ENCODE data around the gene KCNK3. TPM values are rescaled to one million over a fixed set of nuclear protein-coding genes. Genes with fewer than 3 reads are reported as not detected.

The KCNK3 gene
- total and polyA plus RNA-seq, 2 donors (not counting 3 experiments of a cell fraction or from before 2014, with no cell fraction given), result not detected

DNA sequence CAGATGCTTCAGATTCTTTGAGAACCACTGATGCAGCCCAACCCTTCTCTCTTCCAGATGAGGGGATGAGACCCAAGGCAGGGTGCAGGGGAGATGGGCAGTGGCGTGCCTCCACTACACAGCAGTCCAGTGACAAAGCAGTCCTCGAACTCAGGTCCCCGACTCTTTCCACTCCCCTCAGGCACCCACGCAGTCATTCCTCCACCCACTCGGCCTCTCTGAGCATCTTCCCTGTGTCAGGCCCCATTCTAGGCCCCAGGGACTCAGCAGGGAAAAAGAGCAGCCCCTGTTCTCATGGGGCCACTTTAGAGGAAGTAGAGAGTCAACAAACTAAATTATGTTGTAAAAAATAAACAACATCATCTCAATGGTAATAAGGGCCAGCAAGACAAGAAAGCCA, 15.2 kb downstream of the KCNK3 start:
- CTCF ChIA-PET, result no interaction called here
- H3K9me1 ChIP-seq (replicated peaks; ENCODE audit: control insufficient read depth, extremely low read depth, insufficient read depth, low read length), result no peaks in the 10 kb centered on the region
- H3K4me3 ChIP-seq (replicated peaks in 1 of 3; ENCODE audit: insufficient read depth in 1 of 3, low read depth in 1 of 3, low read length in 3 of 3), result no peak overlapping the region
- no TSS peak for BruUV-seq (replicated peaks)
- DNase-seq (ENCODE audit: low read depth, low spot score) (no peak), FAIRE-seq (no peak)
- peaks cover 0 to 3% of the 10 kb centered on the region in 2 experiments for H3K27me3 ChIP-seq (ENCODE audit: control insufficient read depth in 2 of 2, insufficient read depth in 2 of 2, low read length in 2 of 2)
- H3K4me1 ChIP-seq (ENCODE audit: control insufficient read depth, extremely low read depth, insufficient read depth, low read length), result no peaks in the 10 kb centered on the region
- H2AFZ ChIP-seq (ENCODE audit: low read depth, low read length), result no peak overlapping the region
- no peak overlapping the region for H3K27ac ChIP-seq (ENCODE audit: insufficient read depth, low read depth, low read length)
- H3K79me2 ChIP-seq (ENCODE audit: control insufficient read depth, insufficient read depth, low read length), result no peaks in the 10 kb centered on the region
- intact Hi-C loops (cut with micrococcal nuclease) (no loop called here), dilution Hi-C loops (cut with MboI; ENCODE audit: extremely low pct_ligation_motif_present, low sequenced_read_pairs) (no loop called here)
- H3K9me3 ChIP-seq (replicated peaks; ENCODE audit: control insufficient read depth, insufficient read depth, low read length), result no peaks in the 10 kb centered on the region
- H3K36me3 ChIP-seq (ENCODE audit: control insufficient read depth in 2 of 2, extremely low read depth in 1 of 2, insufficient read depth in 2 of 2, low read length in 2 of 2), result no peaks in the 10 kb centered on the region
- no peak overlapping the region for H3K4me2 ChIP-seq (ENCODE audit: insufficient read depth, low read length)
- no peak overlapping the region for H3K9ac ChIP-seq (replicated peaks; ENCODE audit: extremely low read depth, insufficient read depth, low read length)
- H4K20me1 ChIP-seq (replicated peaks; ENCODE audit: control insufficient read depth, extremely low read depth, insufficient read depth, low read length), result no peaks in the 10 kb centered on the region
- POLR2A ChIA-PET, result no interaction called here
- no peak for TF ChIP-seq GATA2 (IDR thresholded peaks at IDR 0.05; ENCODE audit: insufficient read depth, insufficient read length, low read depth, low read length)
- TF ChIP-seq, protein P1, sequence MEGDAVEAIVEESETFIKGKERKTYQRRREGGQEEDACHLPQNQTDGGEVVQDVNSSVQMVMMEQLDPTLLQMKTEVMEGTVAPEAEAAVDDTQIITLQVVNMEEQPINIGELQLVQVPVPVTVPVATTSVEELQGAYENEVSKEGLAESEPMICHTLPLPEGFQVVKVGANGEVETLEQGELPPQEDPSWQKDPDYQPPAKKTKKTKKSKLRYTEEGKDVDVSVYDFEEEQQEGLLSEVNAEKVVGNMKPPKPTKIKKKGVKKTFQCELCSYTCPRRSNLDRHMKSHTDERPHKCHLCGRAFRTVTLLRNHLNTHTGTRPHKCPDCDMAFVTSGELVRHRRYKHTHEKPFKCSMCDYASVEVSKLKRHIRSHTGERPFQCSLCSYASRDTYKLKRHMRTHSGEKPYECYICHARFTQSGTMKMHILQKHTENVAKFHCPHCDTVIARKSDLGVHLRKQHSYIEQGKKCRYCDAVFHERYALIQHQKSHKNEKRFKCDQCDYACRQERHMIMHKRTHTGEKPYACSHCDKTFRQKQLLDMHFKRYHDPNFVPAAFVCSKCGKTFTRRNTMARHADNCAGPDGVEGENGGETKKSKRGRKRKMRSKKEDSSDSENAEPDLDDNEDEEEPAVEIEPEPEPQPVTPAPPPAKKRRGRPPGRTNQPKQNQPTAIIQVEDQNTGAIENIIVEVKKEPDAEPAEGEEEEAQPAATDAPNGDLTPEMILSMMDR (IDR thresholded peaks at IDR 0.05; ENCODE audit: extremely low read depth in 1 of 2, insufficient read depth in 1 of 2, low read depth in 1 of 2, low read length in 2 of 2), result no peak
- no peak for TF ChIP-seq MYC (IDR thresholded peaks at IDR 0.05; ENCODE audit: low read depth, low read length)
- no peak for TF ChIP-seq EZH2 (IDR thresholded peaks at IDR 0.05; ENCODE audit: borderline replicate concordance, low read depth, low read length, severe bottlenecking)
- no peak for TF ChIP-seq MAX (IDR thresholded peaks at IDR 0.05; ENCODE audit: insufficient read depth, insufficient read length)
- no peak for TF ChIP-seq POLR2AphosphoS5 (IDR thresholded peaks at IDR 0.05; ENCODE audit: insufficient read depth, low read depth, low read length)
- TF ChIP-seq POLR2A (IDR thresholded peaks at IDR 0.05; ENCODE audit: low read depth, low read length), result no peak
- no peak for TF ChIP-seq FOS (IDR thresholded peaks at IDR 0.05; ENCODE audit: borderline replicate concordance, insufficient read depth, low read length)
- no peak for TF ChIP-seq JUN (IDR thresholded peaks at IDR 0.05; ENCODE audit: borderline replicate concordance, insufficient read depth, insufficient read length, low read depth)

Data from endothelial cell of umbilical vein (primary cell).